Measurements from ENCODE around the gene MELTF.

DNA sequence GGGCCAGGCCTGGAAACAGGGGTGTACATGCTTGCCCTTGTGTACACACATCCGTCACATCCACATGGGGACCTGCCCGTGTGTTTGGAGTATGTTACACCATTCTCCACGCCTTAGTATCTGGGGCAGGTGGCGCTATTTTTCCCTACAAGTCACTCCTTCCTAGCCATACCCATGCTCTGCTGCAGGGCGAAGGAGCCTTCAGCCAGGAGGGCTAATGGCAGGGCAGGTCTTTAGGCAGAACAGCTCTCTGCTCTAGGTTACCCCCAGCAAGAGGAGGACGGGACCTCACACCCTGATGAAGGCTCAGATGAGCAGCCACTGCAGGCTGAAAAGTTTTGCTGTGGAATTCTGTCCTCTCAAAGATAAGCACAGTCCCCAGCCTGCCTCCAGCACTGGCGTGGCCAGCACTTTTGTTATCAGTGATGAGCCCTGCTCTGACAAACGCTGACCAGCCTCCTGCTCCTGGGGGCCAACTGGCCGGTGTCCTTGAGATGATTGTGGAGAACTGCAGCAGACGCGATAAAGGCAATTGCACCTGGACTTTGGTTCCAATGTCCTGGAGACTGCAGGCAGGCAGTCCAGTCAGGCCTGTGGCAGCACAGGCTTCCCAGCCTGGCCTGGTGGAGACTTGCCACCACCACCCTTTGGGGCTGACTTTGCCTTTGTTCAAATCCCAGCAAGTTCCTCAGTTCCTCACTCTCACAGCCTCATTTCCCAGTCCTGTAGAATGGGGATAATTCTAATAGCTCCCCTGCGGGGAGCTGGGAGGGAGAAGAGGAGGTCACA lies 41.2 kb downstream of the MELTF start:
- TF ChIP-seq USF1 (CRISPR knock-in tag; IDR thresholded peaks at IDR 0.05) (no peak), TCF7 (CRISPR knock-in tag; IDR thresholded peaks at IDR 0.05; ENCODE audit: low read depth) (no peak), SMAD4 (CRISPR knock-in tag; IDR thresholded peaks at IDR 0.05) (no peak), NR3C1 (CRISPR knock-in tag; conservative IDR thresholded peaks at IDR 0.05; ENCODE audit: low read depth) (no peak), MAX (CRISPR knock-in tag; IDR thresholded peaks at IDR 0.05) (peak; percentile 27; the same call in 1 of the 2 replicates), ZNF416 (CRISPR knock-in tag; IDR thresholded peaks at IDR 0.05) (no peak), ELF4 (CRISPR knock-in tag; IDR thresholded peaks at IDR 0.05; ENCODE audit: low read depth) (no peak), NFYB (CRISPR knock-in tag; conservative IDR thresholded peaks at IDR 0.05; ENCODE audit: low read depth) (no peak), CBFB (CRISPR knock-in tag; IDR thresholded peaks at IDR 0.05; ENCODE audit: low read depth) (no peak), SP1 (CRISPR knock-in tag; conservative IDR thresholded peaks at IDR 0.05) (no peak), CREM (CRISPR knock-in tag; IDR thresholded peaks at IDR 0.05) (no peak), ZNF121 (CRISPR knock-in tag; IDR thresholded peaks at IDR 0.05) (no peak)
- TF ChIP-seq, protein P1, sequence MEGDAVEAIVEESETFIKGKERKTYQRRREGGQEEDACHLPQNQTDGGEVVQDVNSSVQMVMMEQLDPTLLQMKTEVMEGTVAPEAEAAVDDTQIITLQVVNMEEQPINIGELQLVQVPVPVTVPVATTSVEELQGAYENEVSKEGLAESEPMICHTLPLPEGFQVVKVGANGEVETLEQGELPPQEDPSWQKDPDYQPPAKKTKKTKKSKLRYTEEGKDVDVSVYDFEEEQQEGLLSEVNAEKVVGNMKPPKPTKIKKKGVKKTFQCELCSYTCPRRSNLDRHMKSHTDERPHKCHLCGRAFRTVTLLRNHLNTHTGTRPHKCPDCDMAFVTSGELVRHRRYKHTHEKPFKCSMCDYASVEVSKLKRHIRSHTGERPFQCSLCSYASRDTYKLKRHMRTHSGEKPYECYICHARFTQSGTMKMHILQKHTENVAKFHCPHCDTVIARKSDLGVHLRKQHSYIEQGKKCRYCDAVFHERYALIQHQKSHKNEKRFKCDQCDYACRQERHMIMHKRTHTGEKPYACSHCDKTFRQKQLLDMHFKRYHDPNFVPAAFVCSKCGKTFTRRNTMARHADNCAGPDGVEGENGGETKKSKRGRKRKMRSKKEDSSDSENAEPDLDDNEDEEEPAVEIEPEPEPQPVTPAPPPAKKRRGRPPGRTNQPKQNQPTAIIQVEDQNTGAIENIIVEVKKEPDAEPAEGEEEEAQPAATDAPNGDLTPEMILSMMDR (IDR thresholded peaks at IDR 0.05), result no peak
- TF ChIP-seq, protein P2, sequence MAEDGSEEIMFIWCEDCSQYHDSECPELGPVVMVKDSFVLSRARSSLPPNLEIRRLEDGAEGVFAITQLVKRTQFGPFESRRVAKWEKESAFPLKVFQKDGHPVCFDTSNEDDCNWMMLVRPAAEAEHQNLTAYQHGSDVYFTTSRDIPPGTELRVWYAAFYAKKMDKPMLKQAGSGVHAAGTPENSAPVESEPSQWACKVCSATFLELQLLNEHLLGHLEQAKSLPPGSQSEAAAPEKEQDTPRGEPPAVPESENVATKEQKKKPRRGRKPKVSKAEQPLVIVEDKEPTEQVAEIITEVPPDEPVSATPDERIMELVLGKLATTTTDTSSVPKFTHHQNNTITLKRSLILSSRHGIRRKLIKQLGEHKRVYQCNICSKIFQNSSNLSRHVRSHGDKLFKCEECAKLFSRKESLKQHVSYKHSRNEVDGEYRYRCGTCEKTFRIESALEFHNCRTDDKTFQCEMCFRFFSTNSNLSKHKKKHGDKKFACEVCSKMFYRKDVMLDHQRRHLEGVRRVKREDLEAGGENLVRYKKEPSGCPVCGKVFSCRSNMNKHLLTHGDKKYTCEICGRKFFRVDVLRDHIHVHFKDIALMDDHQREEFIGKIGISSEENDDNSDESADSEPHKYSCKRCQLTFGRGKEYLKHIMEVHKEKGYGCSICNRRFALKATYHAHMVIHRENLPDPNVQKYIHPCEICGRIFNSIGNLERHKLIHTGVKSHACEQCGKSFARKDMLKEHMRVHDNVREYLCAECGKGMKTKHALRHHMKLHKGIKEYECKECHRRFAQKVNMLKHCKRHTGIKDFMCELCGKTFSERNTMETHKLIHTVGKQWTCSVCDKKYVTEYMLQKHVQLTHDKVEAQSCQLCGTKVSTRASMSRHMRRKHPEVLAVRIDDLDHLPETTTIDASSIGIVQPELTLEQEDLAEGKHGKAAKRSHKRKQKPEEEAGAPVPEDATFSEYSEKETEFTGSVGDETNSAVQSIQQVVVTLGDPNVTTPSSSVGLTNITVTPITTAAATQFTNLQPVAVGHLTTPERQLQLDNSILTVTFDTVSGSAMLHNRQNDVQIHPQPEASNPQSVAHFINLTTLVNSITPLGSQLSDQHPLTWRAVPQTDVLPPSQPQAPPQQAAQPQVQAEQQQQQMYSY (CRISPR knock-in tag; IDR thresholded peaks at IDR 0.05), result no peak
